ENCODE measurements around the gene SH2D6. TPM values are rescaled to one million over a fixed set of nuclear protein-coding genes. Genes with fewer than 3 reads are reported as not detected.

SH2D6 gene
- total and polyA plus RNA-seq, 8 donors = 0.70 to 28.1 (median 3.6) TPM

GRCh38 chr2:85452237-85452636 is 33.7 kb downstream of the SH2D6 start:
- intact Hi-C loops (cut with DNase I) = no loop called here
- TF ChIP-seq, protein P1, sequence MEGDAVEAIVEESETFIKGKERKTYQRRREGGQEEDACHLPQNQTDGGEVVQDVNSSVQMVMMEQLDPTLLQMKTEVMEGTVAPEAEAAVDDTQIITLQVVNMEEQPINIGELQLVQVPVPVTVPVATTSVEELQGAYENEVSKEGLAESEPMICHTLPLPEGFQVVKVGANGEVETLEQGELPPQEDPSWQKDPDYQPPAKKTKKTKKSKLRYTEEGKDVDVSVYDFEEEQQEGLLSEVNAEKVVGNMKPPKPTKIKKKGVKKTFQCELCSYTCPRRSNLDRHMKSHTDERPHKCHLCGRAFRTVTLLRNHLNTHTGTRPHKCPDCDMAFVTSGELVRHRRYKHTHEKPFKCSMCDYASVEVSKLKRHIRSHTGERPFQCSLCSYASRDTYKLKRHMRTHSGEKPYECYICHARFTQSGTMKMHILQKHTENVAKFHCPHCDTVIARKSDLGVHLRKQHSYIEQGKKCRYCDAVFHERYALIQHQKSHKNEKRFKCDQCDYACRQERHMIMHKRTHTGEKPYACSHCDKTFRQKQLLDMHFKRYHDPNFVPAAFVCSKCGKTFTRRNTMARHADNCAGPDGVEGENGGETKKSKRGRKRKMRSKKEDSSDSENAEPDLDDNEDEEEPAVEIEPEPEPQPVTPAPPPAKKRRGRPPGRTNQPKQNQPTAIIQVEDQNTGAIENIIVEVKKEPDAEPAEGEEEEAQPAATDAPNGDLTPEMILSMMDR (IDR thresholded peaks at IDR 0.05) = no peak
- Histone ChIP-seq H3K27ac (no peak overlapping the region), H3K9me3 (no peaks in the 10 kb centered on the region), H3K4me1 (peaks cover 16 to 23% (median 19%) of the 10 kb centered on the region in 3 donors), H3K4me3 (no peak overlapping the region), H3K36me3 (no peaks in the 10 kb centered on the region), H3K27me3 (no peaks in the 10 kb centered on the region)
- ATAC-seq = no peak
- no peak for FAIRE-seq
- WGBS, 2 donors = 88 to 100% methylated on average over 1 of the region's 1 CpG
- peak in 2 of 6 donors; percentile 8 to 37 for DNase-seq

- H3K9me3 ChIP-seq = no peaks in the 10 kb centered on the region
- peak in 1 of 4 donors; percentile 32 for ATAC-seq
- intact Hi-C loops (cut with DNase I) = no loop called here
- peak in 2 of 6 donors; percentile 11 to 19 for DNase-seq
- H3K27me3 ChIP-seq = no peaks in the 10 kb centered on the region
- no peak overlapping the region for H3K4me3 ChIP-seq
- no peaks in the 10 kb centered on the region for H3K36me3 ChIP-seq
- no peak for FAIRE-seq
- peaks cover 8 to 13% (median 12%) of the 10 kb centered on the region in 3 donors for H3K4me1 ChIP-seq
- H3K27ac ChIP-seq = peak overlapping the region in 2 of 4 donors; percentile 7 to 14
- WGBS, 2 donors = 57 to 58% methylated on average over 7 of the region's 7 CpGs
- TF ChIP-seq, protein P1 (IDR thresholded peaks at IDR 0.05) = no peak
Measured at GRCh38 chr2:85453571-85453970, 35.1 kb downstream of the SH2D6 start.

GRCh38 chr2:85455552-85456090 is 37.1 kb downstream of the SH2D6 start:
- intact Hi-C loops (cut with DNase I) = no loop called here
- TF ChIP-seq, protein P1 (IDR thresholded peaks at IDR 0.05) = no peak
- no peak for ATAC-seq

DNA sequence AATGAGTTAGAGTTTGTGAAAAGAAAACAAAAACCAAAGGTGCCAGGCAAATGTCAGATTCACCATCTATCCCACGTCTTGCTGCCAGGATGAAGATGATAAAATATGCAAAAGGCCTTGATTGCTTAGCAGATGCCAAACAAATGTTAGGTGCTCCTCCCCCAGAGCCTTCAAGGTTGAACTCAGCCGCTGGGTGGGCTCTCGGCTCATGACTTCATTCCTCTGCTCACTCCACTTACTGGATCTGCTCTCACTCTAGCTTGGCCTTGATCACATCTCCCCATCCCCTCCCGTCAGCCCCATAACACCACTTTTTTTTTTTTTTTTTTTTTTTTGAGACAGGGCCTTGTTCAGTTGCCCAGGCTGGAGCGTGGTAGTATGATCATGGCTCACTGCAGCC is 38.5 kb downstream of the SH2D6 start:
- FAIRE-seq = no peak
- no peak for ATAC-seq
- WGBS, 2 donors = 59 to 70% methylated on average over 5 of the region's 5 CpGs

More at GRCh38 chr2:85455552-85456090, 37.1 kb downstream of the SH2D6 start:
- no peak overlapping the region for H3K4me3 ChIP-seq
- H3K4me1 ChIP-seq = peaks cover 0 to 8% (median 0%) of the 10 kb centered on the region in 3 donors
- no peak for FAIRE-seq
- no peaks in the 10 kb centered on the region for H3K36me3 ChIP-seq
- H3K9me3 ChIP-seq = no peaks in the 10 kb centered on the region
- H3K27me3 ChIP-seq = no peaks in the 10 kb centered on the region
- WGBS, 2 donors = 67 to 70% methylated on average over 1 of the region's 1 CpG
- DNase-seq = no peak
- H3K27ac ChIP-seq = no peak overlapping the region

GRCh38 chr2:85457877-85458316 is 39.4 kb downstream of the SH2D6 start:
- no peak overlapping the region for H3K27ac ChIP-seq
- DNase-seq (peak in 1 of 6 donors; percentile 13), ATAC-seq (peak; percentile 8 to 62 (median 42)), FAIRE-seq (no peak)
- H3K36me3 ChIP-seq = no peaks in the 10 kb centered on the region
- H3K27me3 ChIP-seq = no peaks in the 10 kb centered on the region
- TF ChIP-seq, protein P1 (IDR thresholded peaks at IDR 0.05) = no peak
- no peaks in the 10 kb centered on the region for H3K9me3 ChIP-seq
- WGBS, 2 donors = 76 to 79% methylated on average over 6 of the region's 6 CpGs
- intact Hi-C loops (cut with DNase I) = no loop called here
- no peak overlapping the region for H3K4me3 ChIP-seq
- peaks cover 0 to 8% (median 0%) of the 10 kb centered on the region in 3 donors for H3K4me1 ChIP-seq

More for the DNA sequence above, 38.5 kb downstream of the SH2D6 start:
- TF ChIP-seq, protein P1 (IDR thresholded peaks at IDR 0.05) = no peak
- Histone ChIP-seq H3K4me3 (no peak overlapping the region), H3K4me1 (peaks cover 0 to 8% (median 0%) of the 10 kb centered on the region in 3 donors), H3K36me3 (no peaks in the 10 kb centered on the region), H3K27me3 (no peaks in the 10 kb centered on the region), H3K27ac (no peak overlapping the region), H3K9me3 (no peaks in the 10 kb centered on the region)
- no peak for DNase-seq
- intact Hi-C loops (cut with DNase I) = no loop called here

Measured in pancreas (tissue), 10 donors.